GM21390 (cell line): ENCODE measurements around the gene OR5D16.
"Not testable (repeated sequence)": the region's sequence is repeated elsewhere in the genome, so short reads cannot be mapped to it uniquely, and the experiment has no call there.

Experiments used
- ATAC-seq: cut with Tn5 transposase; IDR thresholded peaks from one replicate; pipeline ENCODE4 v1.9.1; 2021; ENCODE audit not compliant: unreplicated experiment

The OR5D16 gene

DNA sequence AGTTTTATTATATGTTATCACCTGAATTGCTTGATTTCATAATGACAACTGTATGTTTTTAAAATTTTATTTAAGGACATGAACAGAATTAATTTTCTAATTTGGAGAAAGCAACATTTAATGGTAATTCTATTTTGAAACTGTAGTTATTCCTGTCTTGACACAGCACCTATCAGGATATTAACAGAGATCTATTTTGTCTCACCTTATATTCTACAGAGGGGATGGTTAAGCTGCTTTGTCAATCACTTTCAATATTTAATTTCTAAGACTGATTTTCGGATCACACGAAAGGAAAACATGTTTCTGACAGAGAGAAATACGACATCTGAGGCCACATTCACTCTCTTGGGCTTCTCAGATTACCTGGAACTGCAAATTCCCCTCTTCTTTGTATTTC is at the start of gene OR5D16:
TSS of gene OR5D16 (plus strand) at position 301 of the 400 bp plus-strand sequence. CDS start at position 301, 0 bp downstream.
- no peak for ATAC-seq

DNA sequence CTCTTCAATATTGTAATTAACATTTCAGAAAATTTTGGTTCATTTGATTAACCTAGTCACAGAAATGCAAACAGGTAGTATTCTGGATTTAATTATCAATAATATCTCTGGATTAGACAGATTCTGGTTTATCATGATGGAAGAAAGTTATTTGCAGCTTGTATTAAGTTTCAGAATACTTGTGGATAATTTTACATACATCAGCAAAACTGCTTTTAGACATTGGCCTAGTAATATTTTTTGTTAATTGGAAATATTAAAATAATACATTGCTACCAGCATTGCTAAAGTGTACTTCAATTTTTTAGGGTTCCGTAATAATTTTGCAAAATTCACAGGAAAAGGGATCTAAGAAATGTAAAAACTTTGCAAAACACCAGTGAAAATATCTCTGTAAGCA is 46.9 kb upstream of the OR5D16 start:
- ATAC-seq = no peak

DNA sequence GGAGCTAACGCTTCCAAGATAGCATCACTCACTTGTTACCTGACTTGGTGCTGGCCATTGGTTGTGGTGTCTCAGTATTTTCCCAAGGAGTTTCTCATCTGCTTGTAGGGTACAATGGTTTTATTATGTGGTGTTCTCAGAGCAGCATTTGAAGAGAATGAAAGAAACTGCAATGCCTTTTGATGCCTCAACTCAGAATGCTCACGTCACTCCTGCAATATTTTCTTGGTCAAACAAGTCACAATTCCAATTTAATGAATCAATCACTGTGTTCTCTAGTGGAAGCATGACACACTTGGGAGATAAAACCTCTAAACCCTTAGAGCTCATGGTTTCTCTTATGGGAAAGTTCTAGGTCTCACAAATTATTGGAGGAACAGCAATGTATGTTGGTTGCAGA is 45.2 kb upstream of the OR5D16 start:
- ATAC-seq = no peak

DNA sequence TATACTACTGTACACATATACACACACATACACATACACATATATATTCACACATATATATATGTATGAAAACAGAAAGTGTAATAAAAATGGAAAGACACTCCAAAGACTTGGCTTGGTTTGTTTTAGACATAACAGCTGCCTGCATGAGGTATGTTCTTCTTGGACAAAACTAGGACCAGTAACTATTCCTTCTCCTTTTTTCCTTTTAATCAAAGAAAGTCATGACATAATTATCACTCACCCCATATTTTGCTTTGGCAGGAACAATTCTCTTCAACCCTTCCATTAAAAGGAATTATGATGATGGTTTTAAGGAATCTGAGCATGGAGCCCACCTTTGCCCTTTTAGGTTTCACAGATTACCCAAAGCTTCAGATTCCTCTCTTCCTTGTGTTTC is 43.3 kb upstream of the OR5D16 start, which contains the start of gene OR5D14:
TSS of gene OR5D14 (plus strand) at position 301 of the 400 bp plus-strand sequence. CDS start at position 301, 0 bp downstream.
- ATAC-seq = no peak

DNA sequence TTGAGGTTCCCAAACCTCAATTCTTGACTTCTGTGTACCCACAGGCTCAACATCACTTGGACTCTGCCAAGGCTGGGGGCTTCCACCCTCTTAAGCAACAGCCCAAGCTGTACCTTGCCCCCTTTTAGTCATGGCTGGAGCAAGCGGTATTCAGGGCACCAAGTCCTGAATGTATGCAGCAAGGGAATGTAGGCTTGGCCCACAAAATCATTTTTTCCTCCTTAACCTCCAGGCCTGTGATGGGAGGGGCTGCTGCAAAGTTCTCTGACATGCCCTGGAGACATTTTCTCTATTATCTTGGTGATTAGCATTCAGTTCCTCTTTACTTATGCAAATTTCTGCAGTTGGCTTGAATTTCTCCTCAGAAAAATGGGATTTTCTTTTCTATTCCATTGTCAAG is 32.3 kb upstream of the OR5D16 start:
- ATAC-seq = no peak

DNA sequence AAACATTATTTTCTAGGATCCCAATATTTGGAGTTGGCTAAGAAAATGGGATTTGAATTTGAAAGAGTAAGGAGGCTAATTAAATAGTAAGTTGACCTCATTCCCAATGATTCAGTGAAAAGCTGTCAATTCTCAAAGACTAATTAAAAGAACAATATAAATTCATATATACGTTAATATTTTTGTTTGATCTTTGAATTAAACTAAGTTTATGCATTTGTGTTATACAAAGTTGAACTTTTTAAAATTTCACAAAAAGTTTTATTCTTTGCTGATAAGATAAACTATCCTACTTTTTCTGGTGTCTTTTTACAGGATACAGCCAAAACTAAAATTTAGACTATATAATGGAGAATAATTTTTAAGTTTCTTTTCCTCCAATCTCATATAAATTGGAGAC is 27.5 kb upstream of the OR5D16 start, which contains the start of gene OR5L1:
TSS of gene OR5L1 (plus strand) at position 301 of the 400 bp plus-strand sequence. CDS start 100 bp downstream, outside the sequence.
- no peak for ATAC-seq

DNA sequence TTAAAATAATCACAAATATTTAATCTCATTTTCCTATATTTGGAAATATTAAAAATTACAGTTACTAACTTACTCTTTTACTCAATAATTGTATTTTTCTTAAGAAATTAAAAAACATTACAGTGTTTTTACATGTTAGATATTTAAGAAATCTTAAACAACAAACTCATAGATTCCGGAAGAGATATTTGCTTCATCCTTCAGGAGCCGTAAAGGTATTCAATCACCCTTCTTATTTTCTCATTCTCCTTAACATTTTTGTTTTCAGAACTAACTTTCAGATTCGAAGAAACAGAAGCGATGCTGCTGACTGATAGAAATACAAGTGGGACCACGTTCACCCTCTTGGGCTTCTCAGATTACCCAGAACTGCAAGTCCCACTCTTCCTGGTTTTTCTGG is 19.2 kb upstream of the OR5D16 start, which contains the start of gene OR5D18:
TSS of gene OR5D18 (plus strand) at position 301 of the 400 bp plus-strand sequence. CDS start at position 301, 0 bp downstream.
- ATAC-seq = no peak

DNA sequence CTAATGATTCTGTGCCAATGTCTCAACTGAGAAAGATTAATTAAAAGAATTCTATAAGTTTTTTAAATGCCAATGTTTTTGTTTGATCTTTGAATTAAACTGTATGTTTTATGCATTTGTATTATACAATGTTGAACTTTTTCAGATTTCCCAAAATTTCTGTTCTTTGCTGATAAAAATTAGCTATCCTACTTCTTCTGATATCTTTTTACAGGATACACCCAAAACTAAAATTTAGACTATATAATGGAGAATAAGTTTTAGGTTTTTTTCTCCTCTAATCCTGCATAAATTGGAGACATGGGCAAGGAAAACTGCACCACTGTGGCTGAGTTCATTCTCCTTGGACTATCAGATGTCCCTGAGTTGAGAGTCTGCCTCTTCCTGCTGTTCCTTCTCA is 11.6 kb upstream of the OR5D16 start, which contains the start of gene OR5L2:
TSS of gene OR5L2 (plus strand) at position 301 of the 400 bp plus-strand sequence. CDS start at position 301, 0 bp downstream.
- ATAC-seq = no peak

DNA sequence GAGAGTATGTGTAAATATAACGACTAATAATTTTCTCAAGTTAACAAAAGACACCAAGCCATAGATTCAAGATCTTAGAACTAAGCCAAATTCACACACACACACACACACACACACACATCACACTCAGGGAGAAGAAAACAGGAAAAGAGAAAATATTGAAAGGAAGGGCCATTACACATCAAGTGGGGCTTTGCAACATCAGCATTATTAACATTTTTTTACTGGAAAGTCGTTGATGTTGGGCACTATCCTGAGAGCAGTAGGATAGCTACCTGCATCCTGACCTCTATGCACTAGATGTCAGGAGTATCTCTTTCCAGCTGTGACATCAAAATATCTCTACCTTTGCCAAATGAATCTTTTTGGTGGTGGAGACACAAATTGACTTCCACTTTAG is 8.9 kb downstream of the OR5D16 start:
- no peak for ATAC-seq

DNA sequence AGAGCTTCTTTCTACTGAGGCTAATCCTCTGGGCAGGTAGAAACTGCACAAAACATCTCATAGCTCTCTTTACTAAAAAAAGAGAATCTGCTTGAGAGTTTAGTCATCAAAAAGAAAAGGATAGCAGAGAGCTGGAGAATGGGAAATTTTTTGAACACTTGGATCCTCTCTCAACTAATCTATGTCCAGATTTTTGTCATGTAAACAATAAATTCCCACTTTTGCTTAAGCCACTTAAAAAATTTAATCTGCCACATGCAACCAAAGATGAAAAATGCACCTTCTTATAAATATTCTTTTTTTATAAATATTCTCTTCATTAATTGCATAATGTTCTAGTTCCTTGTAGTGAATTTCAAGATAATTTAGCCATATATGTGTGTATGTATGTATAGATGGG is 10.5 kb downstream of the OR5D16 start:
- ATAC-seq = no peak

DNA sequence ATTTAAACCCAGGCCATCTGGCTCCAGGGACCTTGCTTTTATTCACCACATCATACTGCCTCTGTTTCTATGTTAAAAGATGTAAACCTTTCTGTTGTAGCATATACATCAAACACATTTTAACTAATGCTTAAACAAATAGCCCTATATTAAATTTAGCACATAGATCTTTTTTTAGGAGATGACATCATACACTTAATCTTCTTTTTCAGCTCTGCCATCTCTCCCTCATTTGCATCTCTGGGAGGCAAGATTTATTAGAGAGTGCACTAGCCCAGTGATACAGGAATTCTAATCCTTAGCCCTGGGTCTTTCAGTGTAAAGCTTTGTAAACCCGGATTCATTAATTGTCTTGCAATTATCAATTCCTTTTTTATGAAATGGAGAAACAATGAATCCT is 13.6 kb downstream of the OR5D16 start:
- ATAC-seq = no peak

DNA sequence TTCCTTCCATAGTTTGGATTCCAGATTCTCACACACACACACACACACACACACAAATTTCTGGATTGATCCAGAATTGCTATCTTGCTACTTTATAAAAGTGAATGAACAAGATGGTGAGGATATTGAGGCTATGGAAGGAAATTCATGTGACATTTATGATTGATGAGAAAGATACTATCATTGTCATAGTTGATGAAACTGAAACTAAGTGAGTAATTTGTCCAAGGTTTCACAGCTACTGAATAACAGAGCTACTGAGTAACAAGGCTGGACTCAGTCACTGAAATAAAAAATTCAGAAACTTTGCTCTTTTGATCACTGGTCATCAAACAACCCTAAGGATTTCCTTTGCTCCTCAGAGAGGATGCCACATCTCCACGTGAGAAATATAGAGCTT is 16.2 kb downstream of the OR5D16 start:
- ATAC-seq = no peak

DNA sequence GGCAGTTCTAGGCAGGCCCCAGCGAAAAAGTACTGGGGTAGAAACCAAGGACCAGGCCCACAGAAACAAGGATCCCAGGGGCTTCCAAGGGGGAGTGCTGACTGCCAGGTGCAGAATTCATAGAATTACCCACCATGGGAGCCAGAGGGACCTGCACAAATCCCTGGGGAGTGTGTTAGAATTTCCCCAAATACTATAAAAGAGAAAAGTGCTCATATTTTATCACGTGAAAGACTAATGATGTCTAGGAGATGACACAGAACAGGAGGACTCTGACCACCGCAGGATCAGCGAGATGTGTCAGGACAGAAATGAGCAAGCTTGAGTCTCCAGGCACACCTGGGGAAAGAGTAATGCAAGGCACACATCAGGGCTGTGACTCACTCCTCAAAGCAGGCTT is 28.8 kb downstream of the OR5D16 start:
- not testable (repeated sequence) for ATAC-seq

DNA sequence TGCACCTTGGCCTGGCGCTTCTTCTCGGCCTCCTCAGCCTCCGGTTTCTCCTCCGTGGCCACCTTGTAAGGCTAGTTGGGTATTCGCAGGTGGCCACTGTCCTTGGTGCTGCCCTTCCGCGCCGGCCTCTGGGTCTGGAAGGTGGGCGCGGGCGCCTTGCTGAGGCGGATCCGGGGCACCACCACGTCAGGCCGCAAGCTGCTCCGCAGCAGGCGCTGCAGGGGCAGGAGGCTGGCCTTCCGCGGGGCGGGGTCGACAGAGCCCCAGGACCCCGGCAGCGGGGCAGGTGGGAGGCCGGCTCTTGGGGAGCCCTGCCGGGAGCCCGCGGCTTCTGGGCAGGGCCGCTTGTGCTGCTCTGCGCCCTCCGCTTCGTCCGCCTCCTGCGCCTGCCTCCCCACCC is 34.2 kb downstream of the OR5D16 start:
- not testable (repeated sequence) for ATAC-seq

DNA sequence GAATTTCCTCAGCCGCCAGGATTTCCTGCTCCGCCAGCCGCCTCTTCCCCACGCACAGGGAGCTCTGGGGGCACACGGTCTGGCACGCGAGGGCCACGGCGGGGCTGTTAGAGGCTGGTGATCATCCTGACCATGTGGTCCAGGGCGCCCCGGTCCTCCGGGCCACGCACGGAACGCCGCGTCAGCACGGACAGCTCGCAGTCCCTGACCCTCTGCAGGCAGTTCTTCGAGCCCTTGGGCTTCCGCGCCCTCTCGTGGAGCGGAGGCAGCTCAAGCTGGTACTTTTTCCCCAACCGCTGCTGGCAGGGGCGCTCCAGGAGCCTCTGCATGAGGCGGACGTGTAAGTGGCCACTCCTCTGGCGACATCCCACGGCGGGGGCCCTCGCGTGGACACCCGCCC is 34.6 kb downstream of the OR5D16 start:
- ATAC-seq = not testable (repeated sequence)

DNA sequence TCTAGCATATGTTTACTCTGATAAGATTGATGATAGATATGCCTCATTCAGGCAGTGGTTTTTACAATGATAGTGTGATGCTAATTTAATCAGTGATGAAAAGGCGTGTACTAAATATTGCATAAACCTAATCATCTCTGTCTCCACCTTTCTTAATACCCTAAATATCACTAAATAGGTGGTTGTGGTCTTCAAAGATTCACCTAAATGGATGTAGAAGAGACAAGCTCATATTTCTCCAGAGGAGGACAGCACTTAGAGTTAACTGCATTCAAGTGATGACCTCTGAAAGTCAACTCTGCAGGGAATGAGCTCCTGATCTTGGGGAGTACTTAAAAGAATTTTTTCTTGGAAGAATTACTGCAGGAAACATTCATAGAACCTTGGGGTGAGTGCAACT is 44.4 kb downstream of the OR5D16 start, which contains the start of gene TRIM51:
TSS of gene TRIM51 (plus strand) at position 301 of the 400 bp plus-strand sequence. CDS start 2,132 bp downstream, outside the sequence.
- not testable (repeated sequence) for ATAC-seq

DNA sequence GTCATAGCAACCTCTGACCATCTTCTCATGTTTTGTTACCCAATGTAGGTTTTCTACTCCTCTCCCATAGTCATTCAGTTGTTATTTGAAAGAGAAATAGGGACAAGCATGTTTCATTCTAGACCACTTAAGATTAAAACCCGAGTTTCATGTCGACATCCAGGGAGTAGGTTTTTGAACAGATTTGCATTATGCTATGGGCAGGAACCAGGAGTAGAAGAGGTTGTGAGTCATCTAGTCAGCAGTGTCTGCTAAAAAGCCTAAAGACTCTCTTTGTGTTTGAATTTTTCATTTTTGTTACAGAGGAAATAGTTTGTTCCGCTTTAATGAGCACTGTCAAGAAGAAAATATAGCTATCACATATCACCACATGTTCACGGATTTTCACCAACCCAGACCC is 46.4 kb downstream of the OR5D16 start:
- not testable (repeated sequence) for ATAC-seq

DNA sequence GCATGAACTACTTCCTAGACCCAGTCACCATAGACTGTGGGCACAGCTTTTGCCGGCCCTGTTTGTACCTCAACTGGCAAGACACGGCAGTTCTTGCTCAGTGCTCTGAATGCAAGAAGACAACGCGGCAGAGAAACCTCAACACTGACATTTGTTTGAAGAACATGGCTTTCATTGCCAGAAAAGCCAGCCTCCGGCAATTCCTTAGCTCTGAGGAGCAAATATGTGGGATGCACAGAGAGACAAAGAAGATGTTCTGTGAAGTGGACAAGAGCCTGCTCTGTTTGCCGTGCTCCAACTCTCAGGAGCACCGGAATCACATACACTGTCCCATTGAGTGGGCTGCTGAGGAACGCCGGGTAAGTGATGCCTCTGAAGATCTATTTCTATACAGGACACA is 46.9 kb downstream of the OR5D16 start:
- ATAC-seq = not testable (repeated sequence)
